Endothelial cell of umbilical vein (primary cell): ENCODE data around the gene MROH9. TPM values are rescaled to one million over a fixed set of nuclear protein-coding genes. Genes with fewer than 3 reads are reported as not detected.

ENCODE experiments used
- BruUV-seq: library from RNA; stranded (reverse); fragments of 400-500 nt; replicated peaks from 2 replicates; lab custom pipeline; 2021; lab: Mats Ljungman, UMichigan
- CTCF ChIA-PET: fragments of 300-600, 350-600 bp; sonication (Branson Sonifier 250); formaldehyde crosslinking; loops from one replicate; lab custom pipeline; 2021; ENCODE audit warnings: antibody characterized with exemption, inconsistent platforms; lab: Charles Lee
- POLR2A ChIA-PET: fragments of 300-600, 350-600 bp; sonication (Branson Sonifier 250); formaldehyde crosslinking; loops from one replicate; lab custom pipeline; 2021; ENCODE audit warnings: antibody characterized with exemption, inconsistent platforms; lab: Charles Lee
- DNase-seq: peaks from one replicate; pipeline ENCODE4 v3.0.0-alpha.2; 2011; ENCODE audit warnings: low read depth, low spot score
- FAIRE-seq: peaks from 2 replicates; lab custom pipeline; 2011; peaks lifted over from hg19 to GRCh38; lab: Jason Lieb, UNC
- H2AFZ ChIP-seq: 2 replicates; pipeline ENCODE4 v1.6.0; 2012; ENCODE audit warnings: low read depth, low read length, control low read depth, inconsistent platforms
- H3K27ac ChIP-seq: 2 replicates; pipeline ENCODE4 v1.5.1; 2011; ENCODE audit warnings: low read depth, mild to moderate bottlenecking, control low read depth, low read length, moderate library complexity; ENCODE audit not compliant: insufficient read depth
- H3K27me3 ChIP-seq, 2 experiments: 2 replicates each; pipeline versions ENCODE4 v1.6.0 to v1.6.1; 2011; ENCODE audit warnings: low read length in 2 of 2, mixed read lengths in 1 of 2; ENCODE audit not compliant: control insufficient read depth in 2 of 2, insufficient read depth in 2 of 2
- H3K36me3 ChIP-seq, 2 experiments: 2 replicates in 1 of 2; 3 replicates in 1 of 2; pipeline ENCODE4 v1.5.1; 2011; ENCODE audit warnings: low read length in 2 of 2, mild to moderate bottlenecking in 1 of 2, moderate library complexity in 1 of 2; ENCODE audit not compliant: control insufficient read depth in 2 of 2, insufficient read depth in 2 of 2; ENCODE audit errors: extremely low read depth in 1 of 2
- H3K4me1 ChIP-seq: 3 replicates; pipeline ENCODE4 v1.5.1; 2011; ENCODE audit warnings: mild to moderate bottlenecking, low read length; ENCODE audit not compliant: control insufficient read depth, insufficient read depth; ENCODE audit errors: extremely low read depth
- H3K4me2 ChIP-seq: 2 replicates; pipeline ENCODE4 v1.6.1; 2011; ENCODE audit warnings: low read length, control low read depth, mixed read lengths; ENCODE audit not compliant: insufficient read depth
- H3K4me3 ChIP-seq, 3 experiments: fragments of 200-600 bp in 1 of 3; sonication (generic), shearing (Covaris generic) in 1 of 3; replicated peaks in 1 of 3; 2 replicates each; pipeline ENCODE4 v1.5.1; 2011 to 2016; ENCODE audit warnings: control low read depth in 3 of 3, low read length in 3 of 3, mild to moderate bottlenecking in 2 of 3, inconsistent platforms in 1 of 3, low read depth in 1 of 3, moderate library complexity in 1 of 3; ENCODE audit not compliant: insufficient read depth in 1 of 3
- H3K79me2 ChIP-seq: 2 replicates; pipeline ENCODE4 v1.6.0; 2012; ENCODE audit warnings: low read length, inconsistent platforms; ENCODE audit not compliant: control insufficient read depth, insufficient read depth
- H3K9ac ChIP-seq: replicated peaks from 2 replicates; pipeline ENCODE3; 2011; ENCODE audit warnings: low read length, control low read depth; ENCODE audit not compliant: insufficient read depth; ENCODE audit errors: extremely low read depth
- H3K9me1 ChIP-seq: replicated peaks from 3 replicates; pipeline ENCODE4 v1.6.0; 2011; ENCODE audit warnings: mild to moderate bottlenecking, low read length; ENCODE audit not compliant: control insufficient read depth, insufficient read depth; ENCODE audit errors: extremely low read depth
- H3K9me3 ChIP-seq: replicated peaks from 2 replicates; pipeline ENCODE4 v1.5.1; 2012; ENCODE audit warnings: low read length, inconsistent platforms; ENCODE audit not compliant: control insufficient read depth, insufficient read depth
- H4K20me1 ChIP-seq: replicated peaks from 2 replicates; pipeline ENCODE3; 2011; ENCODE audit warnings: mild to moderate bottlenecking, low read length; ENCODE audit not compliant: control insufficient read depth, insufficient read depth; ENCODE audit errors: extremely low read depth
- EZH2 ChIP-seq: IDR thresholded peaks from 2 replicates; pipeline ENCODE4 v1.6.1; 2012; ENCODE audit warnings: borderline replicate concordance, low read depth, mild to moderate bottlenecking, moderate library complexity, low read length, inconsistent platforms; ENCODE audit not compliant: severe bottlenecking
- FOS ChIP-seq: IDR thresholded peaks from 2 replicates; pipeline ENCODE4 v1.6.1; 2011; ENCODE audit warnings: mild to moderate bottlenecking, low read length, moderate library complexity, borderline replicate concordance; ENCODE audit not compliant: insufficient read depth
- GATA2 ChIP-seq: IDR thresholded peaks from 2 replicates; pipeline ENCODE4 v1.7.0; 2011; ENCODE audit warnings: low read depth, mild to moderate bottlenecking, moderate library complexity, mixed read lengths, low read length; ENCODE audit not compliant: insufficient read length, insufficient read depth
- JUN ChIP-seq: IDR thresholded peaks from 2 replicates; pipeline ENCODE4 v1.6.1; 2011; ENCODE audit warnings: borderline replicate concordance, low read depth; ENCODE audit not compliant: insufficient read length, insufficient read depth
- MYC ChIP-seq: IDR thresholded peaks from one replicate; pipeline ENCODE4 v1.6.1; 2011; ENCODE audit warnings: mild to moderate bottlenecking, low read depth, low read length
- POLR2A ChIP-seq: IDR thresholded peaks from 2 replicates; pipeline ENCODE4 v1.6.1; 2012; ENCODE audit warnings: low read depth, mild to moderate bottlenecking, control low read depth, low read length
- POLR2AphosphoS5 ChIP-seq: IDR thresholded peaks from 2 replicates; pipeline ENCODE4 v1.6.1; 2012; ENCODE audit warnings: low read depth, mild to moderate bottlenecking, control low read depth, low read length, moderate library complexity; ENCODE audit not compliant: insufficient read depth
- dilution Hi-C: fragments of 300-500 bp; cut with MboI; formaldehyde crosslinking; loops from one replicate; pipeline ENCODE4 v1.15.0; 2019; ENCODE audit warnings: low sequenced_read_pairs; ENCODE audit not compliant: extremely low pct_ligation_motif_present
- intact Hi-C: fragments of 100-400 bp; cut with micrococcal nuclease; formaldehyde crosslinking; loops from one replicate; pipeline ENCODE4 v1.10.0; 2022
- polyA plus RNA-seq, 4 experiments: library from polyadenylated mRNA; depleted of rRNA in 3 of 4; stranded (reverse) in 3 of 4; unstranded in 1 of 4; fragments of >200 nt; gene quantifications; 2 replicates each; pipeline versions ENCODE4 v1.2.1 to v1.2.3, GENCODE V29; 2011 to 2012; ENCODE audit warnings: missing spikeins in 1 of 4
- total RNA-seq: library from RNA; stranded (reverse); gene quantifications from 2 replicates; pipeline ENCODE4 v1.2.3, GENCODE V29; 2021
- TF ChIP-seq, protein P1 (sequence below): IDR thresholded peaks from 2 replicates; pipeline ENCODE4 v1.6.1; 2011; ENCODE audit not compliant: insufficient read depth, insufficient read length
- TF ChIP-seq, protein P2 (sequence below), 2 donors: IDR thresholded peaks; 1 replicate in 1 of 2; 2 replicates in 1 of 2; pipeline ENCODE4 v1.5.1; 2011; ENCODE audit warnings: low read length in 2 of 2, mild to moderate bottlenecking in 2 of 2, moderate library complexity in 2 of 2, control low read depth in 1 of 2, inconsistent platforms in 1 of 2, low read depth in 1 of 2; ENCODE audit not compliant: insufficient read depth in 1 of 2; ENCODE audit errors: extremely low read depth in 1 of 2

Gene MROH9
- total and polyA plus RNA-seq, 2 donors (not counting 3 experiments of a cell fraction or from before 2014, with no cell fraction given), result not detected

DNA sequence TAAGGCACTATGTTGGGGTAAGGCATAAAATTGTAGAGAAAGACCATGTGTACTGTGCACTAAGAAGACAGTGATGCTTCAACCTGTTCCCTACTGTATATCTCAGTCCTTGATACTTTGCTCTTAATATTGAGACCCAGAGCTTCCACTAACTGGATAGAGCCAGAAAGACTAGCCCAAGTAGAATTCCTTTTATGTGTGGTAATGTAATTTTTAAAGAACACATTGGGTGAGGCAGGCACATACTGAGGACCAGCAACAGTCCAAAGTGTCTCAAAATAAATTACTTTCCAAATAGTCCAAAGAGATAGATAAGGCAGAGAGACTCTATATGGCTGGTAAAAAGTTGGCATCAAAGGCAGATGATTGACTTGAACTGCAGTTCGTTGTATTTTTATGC is 31.4 kb upstream of the MROH9 start:
- ChIA-PET CTCF (interaction anchor here (1.4 kb wide), 1 partner anchor 215 kb away, joined by 4 read pairs; no protein-coding TSS in a partner anchor), POLR2A (no interaction called here)
- dilution Hi-C loops (no loop called here), intact Hi-C loops (no loop called here)
- Histone ChIP-seq H3K4me3 (no peak overlapping the region), H3K79me2 (no peaks in the 10 kb centered on the region), H3K4me1 (no peaks in the 10 kb centered on the region), H3K4me2 (no peak overlapping the region), H3K27ac (no peak overlapping the region), H3K9me3 (no peaks in the 10 kb centered on the region), H3K9me1 (no peaks in the 10 kb centered on the region), H3K27me3 (no peaks in the 10 kb centered on the region), H3K36me3 (no peaks in the 10 kb centered on the region), H2AFZ (no peak overlapping the region), H4K20me1 (no peaks in the 10 kb centered on the region), H3K9ac (no peak overlapping the region)
- no peak for FAIRE-seq
- BruUV-seq, result no TSS peak
- DNase-seq, result no peak
- TF ChIP-seq, protein P1, sequence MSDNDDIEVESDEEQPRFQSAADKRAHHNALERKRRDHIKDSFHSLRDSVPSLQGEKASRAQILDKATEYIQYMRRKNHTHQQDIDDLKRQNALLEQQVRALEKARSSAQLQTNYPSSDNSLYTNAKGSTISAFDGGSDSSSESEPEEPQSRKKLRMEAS, result no peak
- no peak for TF ChIP-seq MYC
- TF ChIP-seq POLR2AphosphoS5, result no peak
- no peak for TF ChIP-seq FOS
- no peak for TF ChIP-seq EZH2
- no peak for TF ChIP-seq JUN
- TF ChIP-seq GATA2, result no peak
- no peak for TF ChIP-seq POLR2A
- TF ChIP-seq, protein P2, sequence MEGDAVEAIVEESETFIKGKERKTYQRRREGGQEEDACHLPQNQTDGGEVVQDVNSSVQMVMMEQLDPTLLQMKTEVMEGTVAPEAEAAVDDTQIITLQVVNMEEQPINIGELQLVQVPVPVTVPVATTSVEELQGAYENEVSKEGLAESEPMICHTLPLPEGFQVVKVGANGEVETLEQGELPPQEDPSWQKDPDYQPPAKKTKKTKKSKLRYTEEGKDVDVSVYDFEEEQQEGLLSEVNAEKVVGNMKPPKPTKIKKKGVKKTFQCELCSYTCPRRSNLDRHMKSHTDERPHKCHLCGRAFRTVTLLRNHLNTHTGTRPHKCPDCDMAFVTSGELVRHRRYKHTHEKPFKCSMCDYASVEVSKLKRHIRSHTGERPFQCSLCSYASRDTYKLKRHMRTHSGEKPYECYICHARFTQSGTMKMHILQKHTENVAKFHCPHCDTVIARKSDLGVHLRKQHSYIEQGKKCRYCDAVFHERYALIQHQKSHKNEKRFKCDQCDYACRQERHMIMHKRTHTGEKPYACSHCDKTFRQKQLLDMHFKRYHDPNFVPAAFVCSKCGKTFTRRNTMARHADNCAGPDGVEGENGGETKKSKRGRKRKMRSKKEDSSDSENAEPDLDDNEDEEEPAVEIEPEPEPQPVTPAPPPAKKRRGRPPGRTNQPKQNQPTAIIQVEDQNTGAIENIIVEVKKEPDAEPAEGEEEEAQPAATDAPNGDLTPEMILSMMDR (IDR thresholded peaks at IDR 0.05; ENCODE audit: extremely low read depth in 1 of 2, insufficient read depth in 1 of 2, low read depth in 1 of 2, low read length in 2 of 2), result no peak
